Fibroblast of skin of left biceps (primary cell): ENCODE results near the gene OGFR.

ENCODE experiments used
- DNase-seq, 2 experiments: peaks; one replicate each; pipeline ENCODE4 v3.0.0-alpha.2; 2013; ENCODE audit warnings: low read depth in 2 of 2

OGFR gene

GRCh38 chr20:62860924-62861691 is 56.5 kb downstream of the OGFR start:
- DNase-seq, result no peak

- DNase-seq, result peak; percentile 62 to 68
Observed at GRCh38 chr20:62861726-62862336, 57.2 kb downstream of the OGFR start, which contains the start of gene TCFL5. Gene TCFL5, minus strand, starts transcription at chr20:62861822. Its CDS starts 152 bp downstream, at chr20:62861670.
